Nephron (organoid): Measurements from ENCODE around the gene TNFAIP6.

ENCODE experiments used
- H3K27ac Mint-ChIP-seq, 3 experiments: 2 replicates each; pipeline ENCODE4 v1.8.0; 2020; ENCODE audit warnings: mixed read lengths in 3 of 3, mild to moderate bottlenecking in 2 of 3, moderate library complexity in 1 of 3
- H3K27me3 Mint-ChIP-seq: 2 replicates; pipeline ENCODE4 v1.8.0; 2021; ENCODE audit warnings: low read depth, mild to moderate bottlenecking, moderate library complexity, mixed read lengths
- H3K36me3 Mint-ChIP-seq: 2 replicates; pipeline ENCODE4 v1.8.0; 2020; ENCODE audit warnings: low read depth, mixed read lengths
- H3K4me1 Mint-ChIP-seq: 2 replicates; pipeline ENCODE4 v1.8.0; 2020; ENCODE audit warnings: mixed read lengths
- H3K4me3 Mint-ChIP-seq, 3 experiments: 2 replicates each; pipeline ENCODE4 v1.8.0; 2020; ENCODE audit warnings: mild to moderate bottlenecking in 3 of 3, mixed read lengths in 3 of 3, moderate library complexity in 2 of 3
- H3K9me3 Mint-ChIP-seq: 2 replicates; pipeline ENCODE4 v1.8.0; 2020; ENCODE audit warnings: mixed read lengths
- TF ChIP-seq, protein P1 (sequence below), 3 experiments: fragments of 200-600 bp; sonication (generic); IDR thresholded peaks; one replicate each; pipeline ENCODE4 v1.5.0; 2021; ENCODE audit warnings: antibody characterized with exemption in 3 of 3; ENCODE audit not compliant: unreplicated experiment in 3 of 3

TNFAIP6 gene

DNA sequence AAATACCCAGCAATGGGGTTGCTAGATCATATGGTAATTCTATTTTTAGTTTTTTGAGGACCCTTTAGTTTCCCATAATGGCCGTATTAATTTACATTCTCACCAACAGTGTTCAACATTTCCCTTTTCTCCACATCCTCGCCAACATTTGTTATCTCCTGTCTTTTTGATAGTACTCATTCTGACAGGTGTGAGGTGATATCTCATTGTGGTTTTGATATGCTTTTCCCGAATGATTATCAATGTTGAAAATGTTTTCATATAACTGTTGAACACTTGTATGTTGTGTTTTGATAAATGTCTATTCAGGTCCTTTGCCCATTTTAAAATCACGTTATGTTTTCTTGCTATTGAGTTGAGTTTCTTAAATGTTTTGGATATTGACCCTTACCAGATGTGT lies 46.5 kb downstream of the TNFAIP6 start:
- H3K4me3 Mint-ChIP-seq = no peak overlapping the region
- peaks cover 4% of the 10 kb centered on the region for H3K27me3 Mint-ChIP-seq
- H3K4me1 Mint-ChIP-seq = no peaks in the 10 kb centered on the region
- TF ChIP-seq, protein P1, sequence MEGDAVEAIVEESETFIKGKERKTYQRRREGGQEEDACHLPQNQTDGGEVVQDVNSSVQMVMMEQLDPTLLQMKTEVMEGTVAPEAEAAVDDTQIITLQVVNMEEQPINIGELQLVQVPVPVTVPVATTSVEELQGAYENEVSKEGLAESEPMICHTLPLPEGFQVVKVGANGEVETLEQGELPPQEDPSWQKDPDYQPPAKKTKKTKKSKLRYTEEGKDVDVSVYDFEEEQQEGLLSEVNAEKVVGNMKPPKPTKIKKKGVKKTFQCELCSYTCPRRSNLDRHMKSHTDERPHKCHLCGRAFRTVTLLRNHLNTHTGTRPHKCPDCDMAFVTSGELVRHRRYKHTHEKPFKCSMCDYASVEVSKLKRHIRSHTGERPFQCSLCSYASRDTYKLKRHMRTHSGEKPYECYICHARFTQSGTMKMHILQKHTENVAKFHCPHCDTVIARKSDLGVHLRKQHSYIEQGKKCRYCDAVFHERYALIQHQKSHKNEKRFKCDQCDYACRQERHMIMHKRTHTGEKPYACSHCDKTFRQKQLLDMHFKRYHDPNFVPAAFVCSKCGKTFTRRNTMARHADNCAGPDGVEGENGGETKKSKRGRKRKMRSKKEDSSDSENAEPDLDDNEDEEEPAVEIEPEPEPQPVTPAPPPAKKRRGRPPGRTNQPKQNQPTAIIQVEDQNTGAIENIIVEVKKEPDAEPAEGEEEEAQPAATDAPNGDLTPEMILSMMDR (IDR thresholded peaks at IDR 0.05; ENCODE audit: unreplicated experiment in 3 of 3) = no peak
- no peak overlapping the region for H3K27ac Mint-ChIP-seq
- H3K36me3 Mint-ChIP-seq = no peaks in the 10 kb centered on the region
- no peaks in the 10 kb centered on the region for H3K9me3 Mint-ChIP-seq

DNA sequence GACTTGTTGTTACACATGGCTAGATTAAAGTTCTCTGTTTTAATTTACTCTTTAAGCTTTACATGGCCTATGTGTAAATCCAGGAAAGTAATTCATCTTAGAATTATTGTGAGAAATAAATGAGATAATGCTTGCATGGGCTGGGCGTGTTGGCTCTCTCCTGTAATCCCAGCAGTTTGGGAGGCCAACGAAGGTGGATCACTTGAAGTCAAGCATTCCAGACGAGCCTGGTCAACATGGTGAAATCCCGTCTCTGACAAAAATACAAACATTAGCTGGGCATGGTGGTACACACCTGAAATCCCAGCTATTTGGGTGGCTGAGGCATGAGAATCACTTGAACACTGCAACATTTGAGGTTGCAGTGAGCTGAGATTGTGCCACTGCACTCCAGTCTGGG lies 48.0 kb downstream of the TNFAIP6 start:
- TF ChIP-seq, protein P1 (IDR thresholded peaks at IDR 0.05; ENCODE audit: unreplicated experiment in 3 of 3) = no peak
- H3K9me3 Mint-ChIP-seq = no peaks in the 10 kb centered on the region
- H3K27me3 Mint-ChIP-seq = peaks cover 4% of the 10 kb centered on the region
- no peak overlapping the region for H3K4me3 Mint-ChIP-seq
- peaks cover 2% of the 10 kb centered on the region for H3K36me3 Mint-ChIP-seq
- H3K27ac Mint-ChIP-seq = no peak overlapping the region
- peaks cover 7% of the 10 kb centered on the region for H3K4me1 Mint-ChIP-seq

DNA sequence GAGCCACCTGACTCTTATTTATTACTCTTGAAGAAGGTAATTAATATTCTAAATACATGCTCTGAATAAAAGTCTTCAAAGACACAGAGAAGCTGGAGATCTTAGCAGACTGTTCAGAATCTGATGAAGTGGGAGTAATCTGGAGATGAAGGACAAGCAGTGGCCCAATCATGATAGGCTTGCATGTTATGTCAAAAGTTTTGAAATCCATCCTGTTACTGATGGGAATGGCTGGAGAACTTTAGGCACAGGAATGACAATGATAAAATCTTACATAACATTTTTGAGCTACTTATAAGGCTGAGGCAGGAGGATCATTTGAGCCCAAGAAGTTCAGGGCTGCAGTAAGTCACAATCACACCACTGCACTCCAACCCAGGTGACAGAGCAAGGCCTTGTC lies 49.9 kb downstream of the TNFAIP6 start:
- TF ChIP-seq, protein P1 (IDR thresholded peaks at IDR 0.05; ENCODE audit: unreplicated experiment in 3 of 3) = no peak
- Mint-ChIP-seq H3K4me1 (peaks cover 18% of the 10 kb centered on the region), H3K27ac (no peak overlapping the region), H3K27me3 (no peaks in the 10 kb centered on the region), H3K36me3 (peaks cover 13% of the 10 kb centered on the region), H3K9me3 (no peaks in the 10 kb centered on the region), H3K4me3 (peak overlapping the region in 1 of 3 experiments; percentile 36)

DNA sequence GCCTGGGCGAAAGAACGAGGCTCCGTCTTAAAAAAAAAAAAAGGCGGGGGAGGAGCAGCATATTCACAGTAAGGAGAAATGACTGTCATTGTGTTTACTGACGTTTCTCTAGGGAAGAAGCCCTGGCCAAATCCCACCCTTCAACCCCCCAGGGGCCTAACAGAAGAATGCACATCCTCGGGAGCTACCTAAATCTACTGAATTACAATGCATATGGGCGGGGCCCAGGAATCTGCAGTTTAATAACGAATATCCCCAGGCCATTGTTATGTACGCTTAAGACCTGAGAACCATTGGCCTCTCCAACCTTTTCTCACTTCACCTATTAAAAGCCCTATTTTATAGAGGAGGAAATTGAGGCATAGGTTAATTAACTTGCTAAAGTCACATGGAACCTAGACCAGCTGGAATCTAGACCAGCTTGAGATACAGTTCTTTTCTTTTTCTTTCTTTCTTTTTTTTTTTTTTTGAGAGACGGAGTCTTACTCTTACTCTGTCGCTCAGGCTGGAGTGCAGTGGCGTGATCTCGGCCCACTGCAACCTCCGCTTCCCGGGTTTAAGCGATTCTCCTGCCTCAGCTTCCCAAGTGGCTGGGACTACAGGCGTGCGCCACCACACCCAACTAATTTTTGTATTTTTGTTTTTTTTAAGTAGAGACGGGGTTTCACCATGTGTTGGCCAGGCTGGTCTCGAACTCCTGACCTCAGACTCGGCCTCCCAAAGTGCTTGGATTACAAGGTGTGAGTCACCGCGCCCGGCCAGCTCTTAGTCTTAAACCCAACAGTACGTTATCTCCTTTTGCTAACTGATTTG lies 51.6 kb downstream of the TNFAIP6 start:
- no peaks in the 10 kb centered on the region for H3K9me3 Mint-ChIP-seq
- TF ChIP-seq, protein P1 (IDR thresholded peaks at IDR 0.05; ENCODE audit: unreplicated experiment in 3 of 3) = no peak
- no peaks in the 10 kb centered on the region for H3K27me3 Mint-ChIP-seq
- peak overlapping the region; percentile 87 to 96 (median 92) for H3K27ac Mint-ChIP-seq
- peaks cover 18% of the 10 kb centered on the region for H3K4me1 Mint-ChIP-seq
- peak overlapping the region; percentile 94 to 99 (median 96) for H3K4me3 Mint-ChIP-seq
- H3K36me3 Mint-ChIP-seq = peaks cover 26% of the 10 kb centered on the region

DNA sequence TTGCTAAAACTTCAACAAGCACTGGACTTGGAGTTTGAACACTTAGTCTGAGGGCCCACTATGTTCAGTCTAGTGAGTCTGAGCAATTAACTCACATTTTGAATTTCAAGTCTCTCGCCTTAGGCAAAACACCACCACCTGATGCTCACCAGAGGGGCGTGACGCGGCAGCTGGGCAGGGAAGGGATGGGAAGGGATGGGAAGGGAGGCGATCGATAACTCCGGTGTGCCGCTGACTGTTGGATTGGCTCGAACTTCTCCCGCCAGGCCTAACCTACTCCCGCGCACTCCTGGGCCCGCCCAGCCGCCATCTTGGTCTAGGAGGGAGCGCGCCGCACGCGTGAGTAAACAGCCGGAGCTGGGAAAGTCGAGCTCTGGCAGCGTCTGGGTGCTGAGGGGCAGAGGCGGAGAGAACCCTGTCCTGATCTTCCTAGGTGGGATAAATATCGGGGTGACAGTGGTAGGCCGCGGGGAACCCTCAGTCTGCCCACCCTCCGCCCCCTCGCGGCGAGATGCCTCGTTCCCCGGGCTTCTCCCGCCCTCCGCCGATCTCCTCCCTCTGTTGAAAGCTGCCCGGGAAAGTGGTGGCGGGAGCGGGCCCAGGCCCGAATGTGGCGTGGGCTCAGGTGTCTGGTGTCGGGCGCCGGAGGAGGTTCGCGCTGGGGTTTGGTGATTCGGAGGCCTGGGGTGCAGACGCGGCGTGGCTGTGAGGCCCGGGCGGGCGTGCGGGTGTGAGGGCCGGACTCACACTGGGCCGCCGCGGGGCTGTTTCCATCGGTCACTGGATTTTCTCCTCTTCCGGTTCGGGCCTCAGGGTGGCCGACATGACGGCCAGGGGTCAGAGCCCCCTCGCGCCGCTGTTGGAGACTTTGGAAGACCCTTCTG lies 52.5 kb downstream of the TNFAIP6 start, which contains the start of gene RIF1:
Gene RIF1 (plus strand): TSS at position 302 of the 884 bp plus-strand sequence. CDS start 522 bp downstream, at position 824.
- Mint-ChIP-seq H3K27ac (peak within 1 kb of the TSS; percentile 87 to 96 (median 92)), H3K4me3 (peak within 1 kb of the TSS; percentile 94 to 99 (median 96))

More for the DNA sequence above, 52.5 kb downstream of the TNFAIP6 start, which contains the start of gene RIF1:
- H3K27me3 Mint-ChIP-seq = no peaks in the 10 kb centered on the region
- TF ChIP-seq, protein P1 (IDR thresholded peaks at IDR 0.05; ENCODE audit: unreplicated experiment in 3 of 3) = peak; percentile 67 to 84 (median 70)
- peaks cover 31% of the 10 kb centered on the region for H3K36me3 Mint-ChIP-seq
- H3K4me1 Mint-ChIP-seq = peaks cover 18% of the 10 kb centered on the region
- H3K9me3 Mint-ChIP-seq = no peaks in the 10 kb centered on the region
